CD4-positive, alpha-beta memory T cell (primary cell): ENCODE results near the gene PCSK1. TPM values are rescaled to one million over a fixed set of nuclear protein-coding genes. Genes with fewer than 3 reads are reported as not detected.

Experiments
- CTCF ChIA-PET: fragments of 350-600 bp; sonication (Branson Sonifier 250); formaldehyde crosslinking; loops from one replicate; lab custom pipeline; 2021; ENCODE audit warnings: inconsistent platforms; ENCODE audit not compliant: partially characterized antibody; lab: Charles Lee
- POLR2A ChIA-PET: fragments of 350-600 bp; sonication (Branson Sonifier 250); formaldehyde crosslinking; loops from one replicate; lab custom pipeline; 2021; ENCODE audit not compliant: partially characterized antibody; lab: Charles Lee
- DNase-seq, 5 donors: peaks; one replicate each; pipeline versions ENCODE4 v3.0.0 to v3.0.0-alpha.2; 2020 to 2022; ENCODE audit warnings: mixed read lengths in 1 of 5
- H3K27ac ChIP-seq: one replicate; pipeline ENCODE4 v1.7.0; 2013; ENCODE audit warnings: low read depth, low read length
- H3K27me3 ChIP-seq: 2 replicates; pipeline ENCODE4 v1.7.0; 2013; ENCODE audit warnings: mild to moderate bottlenecking, low read length, moderate library complexity; ENCODE audit not compliant: insufficient read depth
- H3K36me3 ChIP-seq: 2 replicates; pipeline ENCODE4 v1.7.0; 2013; ENCODE audit warnings: mild to moderate bottlenecking, low read length, moderate library complexity; ENCODE audit not compliant: insufficient read depth
- H3K4me1 ChIP-seq: 2 replicates; pipeline ENCODE4 v1.7.0; 2013; ENCODE audit warnings: mild to moderate bottlenecking, low read length, moderate library complexity; ENCODE audit not compliant: insufficient read depth
- H3K4me3 ChIP-seq, 2 donors: one replicate each; pipeline ENCODE4 v1.7.0; 2013; ENCODE audit warnings: low read length in 2 of 2, mild to moderate bottlenecking in 1 of 2
- H3K9me3 ChIP-seq, 2 donors: one replicate each; pipeline ENCODE4 v1.7.0; 2013; ENCODE audit warnings: low read length in 2 of 2, control low read depth in 1 of 2; ENCODE audit not compliant: control insufficient read depth in 1 of 2
- H3K27ac Mint-ChIP-seq, 7 donors: one replicate each; pipeline ENCODE4 v1.8.0; 2020 to 2021; ENCODE audit warnings: mixed read lengths in 7 of 7, mild to moderate bottlenecking in 6 of 7, inconsistent platforms in 3 of 7, moderate library complexity in 3 of 7
- H3K27me3 Mint-ChIP-seq, 2 donors: one replicate each; pipeline ENCODE4 v1.8.0; 2020 to 2021; ENCODE audit warnings: mixed read lengths in 2 of 2
- H3K36me3 Mint-ChIP-seq, 2 donors: one replicate each; pipeline ENCODE4 v1.8.0; 2020 to 2021; ENCODE audit warnings: mixed read lengths in 2 of 2, inconsistent platforms in 1 of 2, mild to moderate bottlenecking in 1 of 2
- H3K4me1 Mint-ChIP-seq, 4 donors: one replicate each; pipeline ENCODE4 v1.8.0; 2020 to 2021; ENCODE audit warnings: mixed read lengths in 4 of 4, mild to moderate bottlenecking in 1 of 4
- H3K4me3 Mint-ChIP-seq, 8 donors: one replicate each; pipeline ENCODE4 v1.8.0; 2020 to 2021; ENCODE audit warnings: mixed read lengths in 8 of 8, mild to moderate bottlenecking in 7 of 8, moderate library complexity in 6 of 8, inconsistent platforms in 3 of 8
- H3K9me3 Mint-ChIP-seq, 8 donors: one replicate each; pipeline ENCODE4 v1.8.0; 2020 to 2021; ENCODE audit warnings: mixed read lengths in 8 of 8, mild to moderate bottlenecking in 5 of 8, inconsistent platforms in 3 of 8, moderate library complexity in 1 of 8
- intact Hi-C: fragments of 100-400 bp; cut with micrococcal nuclease; formaldehyde crosslinking; loops from one replicate; pipeline ENCODE4 v1.15.1; 2023
- polyA plus RNA-seq, 2 donors: library from polyadenylated mRNA; unstranded; fragments of 300-500 nt; fragmentation: Illumina TruSeq; gene quantifications; one replicate each; pipeline ENCODE4 v1.2.3, GENCODE V29; 2021
- total RNA-seq, 2 experiments: library from RNA; stranded (reverse); gene quantifications; one replicate each; pipeline ENCODE4 v1.2.3, GENCODE V29; 2021

The PCSK1 gene
- total and polyA plus RNA-seq, 4 experiments from 2014 or later, result not detected

GRCh38 chr5:96447949-96448348 lies 14.9 kb upstream of the PCSK1 start:
- POLR2A ChIA-PET, result no interaction called here
- Histone ChIP-seq H3K27ac (no peak overlapping the region), H3K4me3 (no peak overlapping the region), H3K27me3 (no peaks in the 10 kb centered on the region), H3K4me1 (no peaks in the 10 kb centered on the region), H3K9me3 (no peaks in the 10 kb centered on the region), H3K36me3 (no peaks in the 10 kb centered on the region)
- H3K9me3 Mint-ChIP-seq, result peaks cover 0 to 5% (median 0%) of the 10 kb centered on the region in 8 donors
- no peak overlapping the region for H3K4me3 Mint-ChIP-seq
- intact Hi-C loops, result no loop called here
- no peak overlapping the region for H3K27ac Mint-ChIP-seq
- no peaks in the 10 kb centered on the region for H3K36me3 Mint-ChIP-seq
- H3K27me3 Mint-ChIP-seq, result peaks cover 6 to 16% of the 10 kb centered on the region in 2 donors
- CTCF ChIA-PET, result interaction anchor here (1.1 kb wide), 1 partner anchor 14 kb away, joined by 4 read pairs; the partner anchor contains the start of gene PCSK1
- no peak for DNase-seq
- peaks cover 0 to 3% (median 0%) of the 10 kb centered on the region in 4 donors for H3K4me1 Mint-ChIP-seq

DNA sequence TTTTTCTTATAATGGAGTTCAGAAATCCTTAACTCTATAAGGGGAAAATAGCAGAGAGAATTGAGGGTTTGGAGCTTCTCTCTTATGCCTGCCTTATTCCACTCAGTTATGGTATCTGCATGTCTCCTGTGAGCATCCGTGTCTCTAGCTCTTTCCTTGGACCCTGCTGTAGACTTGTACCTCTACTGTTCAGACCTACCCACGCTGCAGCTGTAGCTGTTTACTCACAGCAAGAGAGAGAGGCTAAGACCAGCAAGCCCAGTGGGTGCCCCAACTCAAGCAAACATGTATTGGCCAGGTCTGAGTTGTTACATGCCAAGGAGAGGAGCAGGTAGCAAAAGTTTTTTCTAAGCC lies 7.1 kb upstream of the PCSK1 start:
- no peak overlapping the region for H3K4me3 ChIP-seq
- Mint-ChIP-seq H3K4me1 (peaks cover 0 to 2% (median 0%) of the 10 kb centered on the region in 4 donors), H3K36me3 (no peaks in the 10 kb centered on the region), H3K9me3 (peaks cover 0 to 4% (median 0%) of the 10 kb centered on the region in 8 donors), H3K27me3 (peaks cover 29 to 32% of the 10 kb centered on the region in 2 donors), H3K27ac (no peak overlapping the region), H3K4me3 (no peak overlapping the region)
- no peaks in the 10 kb centered on the region for H3K9me3 ChIP-seq
- no peak for DNase-seq
- ChIA-PET CTCF (interaction anchor here (0.7 to 1.8 kb wide), 3 partner anchors 9 to 163 kb away, joined by 3 to 4 read pairs (median 4); no protein-coding TSS in a partner anchor), POLR2A (no interaction called here)
- no peaks in the 10 kb centered on the region for H3K36me3 ChIP-seq
- H3K27me3 ChIP-seq, result no peaks in the 10 kb centered on the region
- intact Hi-C loops, result no loop called here
- H3K27ac ChIP-seq, result no peak overlapping the region
- no peaks in the 10 kb centered on the region for H3K4me1 ChIP-seq

DNA sequence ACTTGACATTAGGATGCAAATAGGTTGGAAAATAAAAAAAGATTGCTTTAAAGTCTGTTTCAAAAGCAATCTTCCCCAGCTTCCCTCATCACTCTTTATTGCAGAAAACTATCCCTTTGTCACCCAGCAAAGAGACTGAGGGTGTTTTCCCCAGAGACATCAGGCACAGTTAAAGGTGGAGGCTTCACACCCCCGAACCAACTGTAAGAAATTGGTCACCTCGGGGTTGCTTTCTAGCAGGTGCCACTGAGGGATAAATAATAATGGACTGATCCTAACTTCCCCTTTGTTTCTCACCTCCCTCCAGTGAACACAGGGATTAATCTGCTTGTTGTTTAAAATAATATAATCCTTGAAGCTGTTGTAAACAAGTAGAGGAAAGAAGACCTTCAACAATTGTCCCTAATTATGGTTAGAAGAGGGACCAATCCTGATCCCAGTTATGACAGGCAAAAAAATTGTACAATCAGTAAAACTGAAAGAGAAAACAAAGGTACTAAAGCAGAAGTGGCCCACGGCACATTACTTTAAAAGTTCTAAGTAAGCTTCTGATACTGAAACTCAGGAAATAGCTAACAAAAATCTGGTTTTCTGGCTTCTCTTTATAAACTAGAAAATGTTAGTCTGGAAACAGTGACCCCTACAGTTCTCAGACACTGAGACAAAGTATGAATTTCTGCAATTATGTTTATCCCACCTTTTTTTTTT lies 6.6 kb upstream of the PCSK1 start:
- peaks cover 0 to 3% (median 2%) of the 10 kb centered on the region in 4 donors for H3K4me1 Mint-ChIP-seq
- POLR2A ChIA-PET, result no interaction called here

GRCh38 chr5:96434201-96434645 lies 1.2 kb upstream of the PCSK1 start:
- POLR2A ChIA-PET, result no interaction called here
- DNase-seq, result peak; percentile 21 to 44 (median 36)
- H3K4me3 Mint-ChIP-seq, result peak overlapping the region in 1 of 8 donors; percentile 19
- intact Hi-C loops, result no loop called here
- CTCF ChIA-PET, result interaction anchor here (1.1 kb wide), 1 partner anchor 13 kb away, joined by 4 read pairs; no protein-coding TSS in a partner anchor
- H3K4me3 ChIP-seq, result no peak overlapping the region
- H3K4me1 Mint-ChIP-seq, result peaks cover 6 to 22% (median 8%) of the 10 kb centered on the region in 4 donors
- H3K27ac ChIP-seq, result no peak overlapping the region
- H3K36me3 ChIP-seq, result no peaks in the 10 kb centered on the region
- peaks cover 22% of the 10 kb centered on the region for H3K27me3 ChIP-seq
- H3K36me3 Mint-ChIP-seq, result no peaks in the 10 kb centered on the region
- no peaks in the 10 kb centered on the region for H3K4me1 ChIP-seq
- H3K27me3 Mint-ChIP-seq, result peaks cover 54 to 60% of the 10 kb centered on the region in 2 donors
- peaks cover 0 to 16% (median 4%) of the 10 kb centered on the region in 8 donors for H3K9me3 Mint-ChIP-seq
- no peak overlapping the region for H3K27ac Mint-ChIP-seq
- no peaks in the 10 kb centered on the region for H3K9me3 ChIP-seq

More for the DNA sequence above, 6.6 kb upstream of the PCSK1 start:
- Histone ChIP-seq H3K4me3 (no peak overlapping the region), H3K27me3 (no peaks in the 10 kb centered on the region), H3K36me3 (no peaks in the 10 kb centered on the region), H3K4me1 (no peaks in the 10 kb centered on the region), H3K27ac (no peak overlapping the region), H3K9me3 (no peaks in the 10 kb centered on the region)
- DNase-seq, result no peak
- intact Hi-C loops, result no loop called here
- peaks cover 0 to 8% (median 0%) of the 10 kb centered on the region in 8 donors for H3K9me3 Mint-ChIP-seq
- no peak overlapping the region for H3K27ac Mint-ChIP-seq
- CTCF ChIA-PET, result interaction anchor here (0.7 to 1.8 kb wide), 3 partner anchors 9 to 164 kb away, joined by 3 to 4 read pairs (median 4); no protein-coding TSS in a partner anchor
- no peaks in the 10 kb centered on the region for H3K36me3 Mint-ChIP-seq
- H3K4me3 Mint-ChIP-seq, result no peak overlapping the region
- peaks cover 34 to 35% of the 10 kb centered on the region in 2 donors for H3K27me3 Mint-ChIP-seq

DNA sequence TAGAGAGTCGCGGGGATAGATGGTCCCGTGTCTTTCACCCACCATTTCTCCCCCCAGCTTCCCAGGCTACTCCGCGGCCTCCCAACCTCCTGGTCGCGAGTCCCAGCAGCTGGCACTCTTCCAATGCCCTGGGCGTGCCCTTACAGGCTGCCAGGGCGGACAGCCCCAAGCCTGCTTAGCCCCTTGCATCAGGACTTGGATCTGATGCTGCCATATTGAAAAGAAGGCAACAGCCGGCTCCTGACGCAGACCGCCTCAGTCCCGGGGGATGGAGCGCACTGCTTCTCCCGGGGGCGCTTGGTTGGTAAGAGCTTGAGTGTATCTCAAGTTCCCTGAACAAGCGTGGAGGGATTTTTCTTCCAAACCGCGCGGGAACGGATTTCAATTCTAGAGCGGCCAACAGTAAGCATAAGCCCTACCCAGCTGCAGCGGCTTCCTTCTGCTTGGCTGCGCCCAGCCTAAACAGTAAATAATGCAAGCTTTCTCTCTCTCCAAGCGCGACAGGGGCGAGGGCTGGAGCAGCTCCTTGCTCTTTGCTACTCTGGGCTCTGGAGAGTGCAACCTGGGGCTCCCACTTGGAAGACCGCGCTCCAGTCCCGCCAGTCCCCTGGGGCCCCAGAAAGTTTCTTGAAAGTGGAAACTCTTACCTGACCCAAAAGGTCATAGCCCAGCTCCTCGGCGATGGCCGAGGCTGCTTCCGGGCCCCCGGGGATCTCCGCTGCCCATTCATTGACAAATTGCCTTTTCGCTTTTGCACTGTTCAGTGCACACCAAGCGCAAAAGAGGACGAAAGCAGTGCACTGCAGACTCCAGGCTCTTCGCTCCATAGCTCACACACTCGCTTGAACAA lies 607 bp downstream of the PCSK1 start:
- H3K4me1 Mint-ChIP-seq, result peaks cover 6 to 22% (median 8%) of the 10 kb centered on the region in 4 donors
- H3K9me3 Mint-ChIP-seq, result peaks cover 0 to 16% (median 4%) of the 10 kb centered on the region in 8 donors
- intact Hi-C loops, result no loop called here
- no peak for DNase-seq
- ChIA-PET CTCF (no interaction called here), POLR2A (no interaction called here)
- Histone ChIP-seq H3K4me3 (no peak overlapping the region), H3K9me3 (no peaks in the 10 kb centered on the region), H3K4me1 (no peaks in the 10 kb centered on the region), H3K27ac (no peak overlapping the region), H3K36me3 (no peaks in the 10 kb centered on the region), H3K27me3 (peaks cover 22% of the 10 kb centered on the region)
- H3K27ac Mint-ChIP-seq, result no peak overlapping the region
- H3K27me3 Mint-ChIP-seq, result peaks cover 50 to 51% of the 10 kb centered on the region in 2 donors
- no peaks in the 10 kb centered on the region for H3K36me3 Mint-ChIP-seq
- peak overlapping the region in 1 of 8 donors; percentile 18 for H3K4me3 Mint-ChIP-seq

DNA sequence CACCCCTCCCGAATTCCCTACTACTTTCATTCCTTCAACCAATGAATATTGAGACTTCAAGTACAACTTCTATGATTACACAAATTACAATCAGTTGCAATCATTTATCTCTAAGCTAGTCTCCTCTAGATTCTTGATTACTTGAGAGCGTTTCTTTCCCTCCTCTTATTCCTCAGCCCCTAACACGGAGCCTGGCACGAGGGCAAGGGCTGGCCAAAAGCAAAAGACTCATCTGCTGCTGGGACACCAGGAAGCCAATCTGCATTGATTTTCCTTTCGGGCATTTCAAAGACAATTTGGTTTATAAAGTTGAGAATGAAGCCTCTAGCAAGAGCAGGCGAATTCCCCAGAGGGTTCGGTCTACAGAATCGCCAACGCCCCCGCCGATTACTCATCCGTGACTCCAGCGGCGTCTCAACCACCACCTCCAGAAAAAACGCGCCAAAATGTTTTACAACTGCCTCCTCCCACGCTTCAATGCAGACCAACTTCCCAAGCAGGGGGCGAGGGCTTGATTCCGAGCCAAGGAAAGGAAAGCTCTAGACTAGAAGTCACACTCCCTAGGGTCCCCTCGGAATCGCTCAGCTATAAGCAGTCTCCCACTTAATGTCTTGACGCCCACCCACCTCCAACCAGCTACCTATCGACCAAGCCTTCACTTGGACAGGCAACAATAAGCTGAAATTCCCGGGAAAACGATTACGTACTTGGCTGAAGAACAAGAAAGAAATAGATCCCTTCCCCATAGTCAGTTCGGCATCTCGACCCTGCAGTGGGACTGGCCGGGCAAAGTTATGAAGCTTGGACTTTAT lies 1.5 kb downstream of the PCSK1 start:
- Histone ChIP-seq H3K4me3 (no peak overlapping the region), H3K36me3 (no peaks in the 10 kb centered on the region), H3K27me3 (peaks cover 22% of the 10 kb centered on the region), H3K27ac (no peak overlapping the region), H3K4me1 (no peaks in the 10 kb centered on the region), H3K9me3 (no peaks in the 10 kb centered on the region)
- ChIA-PET POLR2A (no interaction called here), CTCF (interaction anchor here (1.6 kb wide), 1 partner anchor 8 kb away, joined by 3 read pairs; no protein-coding TSS in a partner anchor)
- Mint-ChIP-seq H3K27ac (no peak overlapping the region), H3K27me3 (peaks cover 48 to 54% of the 10 kb centered on the region in 2 donors), H3K36me3 (no peaks in the 10 kb centered on the region), H3K4me1 (peaks cover 6 to 22% (median 8%) of the 10 kb centered on the region in 4 donors), H3K9me3 (peaks cover 0 to 16% (median 4%) of the 10 kb centered on the region in 8 donors), H3K4me3 (peak overlapping the region in 1 of 8 donors; percentile 3)
- DNase-seq, result no peak
- intact Hi-C loops, result no loop called here
